IMR-90 (cell line): ENCODE measurements around the gene C6orf47. TPM values are rescaled to one million over a fixed set of nuclear protein-coding genes. Genes with fewer than 3 reads are reported as not detected.

ENCODE experiments used
- ATAC-seq: fragments of 200-7000 bp; cut with Tn5 transposase; 2 replicates; pipeline ENCODE4 v1.9.1; 2020; ENCODE audit warnings: low read depth, mild to moderate bottlenecking, moderate library complexity
- BruUV-seq: library from RNA; stranded (reverse); fragments of 400-500 nt; replicated peaks from 2 replicates; lab custom pipeline; 2021; lab: Mats Ljungman, UMichigan
- CTCF ChIA-PET: fragments of 300-600 bp; formaldehyde crosslinking; extraction: SDS; loops from one replicate; lab custom pipeline; 2021; ENCODE audit warnings: antibody characterized with exemption; lab: Yijun Ruan, JAX
- POLR2A ChIA-PET: fragments of 300-600 bp; sonication (Branson Sonifier 250); formaldehyde crosslinking; loops from one replicate; lab custom pipeline; 2022; ENCODE audit warnings: antibody characterized with exemption; ENCODE audit not compliant: unreplicated experiment; lab: Charles Lee
- DNase-seq: peaks from one replicate; pipeline ENCODE4 v3.0.0; 2013
- H2AFZ ChIP-seq: replicated peaks from 2 replicates; pipeline ENCODE3; 2013; ENCODE audit warnings: low read length, mild to moderate bottlenecking; ENCODE audit not compliant: poor library complexity
- H2AK5ac ChIP-seq: 2 replicates; pipeline ENCODE4 v1.6.1; 2013; ENCODE audit warnings: low read depth, low read length, inconsistent platforms
- H2AK9ac ChIP-seq: replicated peaks from 2 replicates; pipeline ENCODE3; 2013; ENCODE audit warnings: mild to moderate bottlenecking, low read depth, low read length, moderate library complexity; ENCODE audit not compliant: poor library complexity
- H2BK120ac ChIP-seq: 2 replicates; pipeline ENCODE4 v1.6.1; 2013; ENCODE audit warnings: low read depth, low read length, inconsistent platforms
- H2BK15ac ChIP-seq: 3 replicates; pipeline ENCODE4 v1.6.1; 2013; ENCODE audit warnings: low read depth, low read length, inconsistent platforms
- H2BK20ac ChIP-seq: 2 replicates; pipeline ENCODE4 v1.6.1; 2013; ENCODE audit warnings: low read depth, mild to moderate bottlenecking, inconsistent platforms, low read length, moderate library complexity
- H2BK5ac ChIP-seq: 2 replicates; pipeline ENCODE4 v1.6.1; 2013; ENCODE audit warnings: mild to moderate bottlenecking, low read depth, low read length, inconsistent platforms; ENCODE audit not compliant: poor library complexity, severe bottlenecking
- H3K14ac ChIP-seq: replicated peaks from 2 replicates; pipeline ENCODE4 v1.6.1; 2013; ENCODE audit warnings: low read depth, low read length, inconsistent platforms
- H3K18ac ChIP-seq: 2 replicates; pipeline ENCODE4 v1.6.1; 2013; ENCODE audit warnings: low read depth, low read length, control low read depth
- H3K23ac ChIP-seq: 2 replicates; pipeline ENCODE4 v1.6.1; 2013; ENCODE audit warnings: low read depth, low read length, inconsistent platforms
- H3K27ac ChIP-seq: 2 replicates; pipeline ENCODE4 v1.5.1; 2013; ENCODE audit warnings: mild to moderate bottlenecking, control low read depth, low read length; ENCODE audit not compliant: insufficient read depth
- H3K27me3 ChIP-seq: 2 replicates; pipeline ENCODE4 v1.6.1; 2013; ENCODE audit warnings: low read length; ENCODE audit not compliant: control insufficient read depth, insufficient read depth
- H3K36me3 ChIP-seq: 2 replicates; pipeline ENCODE4 v1.6.1; 2013; ENCODE audit warnings: low read length, mixed read lengths; ENCODE audit not compliant: control insufficient read depth, insufficient read depth
- H3K4ac ChIP-seq: 2 replicates; pipeline ENCODE4 v1.6.1; 2013; ENCODE audit warnings: low read depth, low read length, inconsistent platforms
- H3K4me1 ChIP-seq: 2 replicates; pipeline ENCODE4 v1.6.1; 2013; ENCODE audit warnings: low read length, mixed read lengths; ENCODE audit not compliant: control insufficient read depth, insufficient read depth
- H3K4me2 ChIP-seq: 2 replicates; pipeline ENCODE4 v1.6.1; 2013; ENCODE audit warnings: low read depth, mild to moderate bottlenecking, control low read depth, low read length, moderate library complexity
- H3K4me3 ChIP-seq: 2 replicates; pipeline ENCODE4 v1.5.1; 2013; ENCODE audit warnings: low read depth, mild to moderate bottlenecking, control low read depth, low read length, moderate library complexity; ENCODE audit not compliant: insufficient read depth
- H3K56ac ChIP-seq: 2 replicates; pipeline ENCODE4 v1.6.1; 2013; ENCODE audit warnings: low read length, inconsistent platforms; ENCODE audit not compliant: insufficient read depth; ENCODE audit errors: extremely low read depth
- H3K79me1 ChIP-seq, 2 experiments: 2 replicates each; pipeline ENCODE4 v1.6.1; 2013; ENCODE audit warnings: low read length in 2 of 2, inconsistent platforms in 1 of 2, low read depth in 1 of 2
- H3K9ac ChIP-seq: 2 replicates; pipeline ENCODE4 v1.6.1; 2013; ENCODE audit warnings: low read depth, low read length, control low read depth
- H3K9me1 ChIP-seq: 2 replicates; pipeline ENCODE4 v1.6.1; 2013; ENCODE audit warnings: low read length, inconsistent platforms; ENCODE audit not compliant: insufficient read depth
- H3K9me3 ChIP-seq: 2 replicates; pipeline ENCODE4 v1.6.1; 2013; ENCODE audit warnings: low read length; ENCODE audit not compliant: control insufficient read depth, insufficient read depth
- H4K20me1 ChIP-seq: 2 replicates; pipeline ENCODE4 v1.6.1; 2013; ENCODE audit warnings: low read length, inconsistent platforms; ENCODE audit not compliant: insufficient read depth
- H4K5ac ChIP-seq: 2 replicates; pipeline ENCODE4 v1.6.1; 2013; ENCODE audit warnings: mild to moderate bottlenecking, low read depth, low read length, control low read depth
- H4K8ac ChIP-seq, 2 experiments: 2 replicates each; pipeline ENCODE4 v1.6.1; 2013; ENCODE audit warnings: low read depth in 2 of 2, low read length in 2 of 2, control low read depth in 1 of 2, inconsistent platforms in 1 of 2
- H4K91ac ChIP-seq: 2 replicates; pipeline ENCODE4 v1.6.1; 2013; ENCODE audit warnings: low read depth, low read length, inconsistent platforms; ENCODE audit not compliant: insufficient read depth
- BHLHE40 ChIP-seq: fragments of 150-350 bp; IDR thresholded peaks from 2 replicates; pipeline ENCODE4 v1.6.1; 2016; ENCODE audit warnings: mild to moderate bottlenecking, low read depth, low read length
- CEBPB ChIP-seq: IDR thresholded peaks from 2 replicates; pipeline ENCODE4 v1.6.1; 2012; ENCODE audit warnings: low read depth, low read length, improper control_type of control experiment
- CHD1 ChIP-seq: IDR thresholded peaks from 2 replicates; pipeline ENCODE4 v1.6.1; 2012; ENCODE audit warnings: low read depth, low read length, improper control_type of control experiment
- CTCF ChIP-seq: conservative IDR thresholded peaks from 2 replicates; pipeline ENCODE4 v1.5.1; 2012; ENCODE audit warnings: mild to moderate bottlenecking, low read depth, low read length, improper control_type of control experiment
- FOS ChIP-seq: fragments of 150-350 bp; IDR thresholded peaks from 2 replicates; pipeline ENCODE4 v1.6.1; 2016; ENCODE audit warnings: low read depth, low read length
- MAFK ChIP-seq: IDR thresholded peaks from 2 replicates; pipeline ENCODE4 v1.6.1; 2012; ENCODE audit warnings: low read depth, low read length, improper control_type of control experiment
- MAZ ChIP-seq: IDR thresholded peaks from 2 replicates; pipeline ENCODE4 v1.6.1; 2012; ENCODE audit warnings: low read depth, mild to moderate bottlenecking, low read length, improper control_type of control experiment, moderate library complexity, borderline replicate concordance
- MXI1 ChIP-seq: IDR thresholded peaks from 2 replicates; pipeline ENCODE4 v1.6.1; 2012; ENCODE audit warnings: low read depth, mild to moderate bottlenecking, low read length, moderate library complexity, borderline replicate concordance
- NFE2L2 ChIP-seq: fragments of 150-350 bp; IDR thresholded peaks from 2 replicates; pipeline ENCODE4 v1.6.1; 2016; ENCODE audit warnings: low read depth, mild to moderate bottlenecking, low read length
- POLR2A ChIP-seq: IDR thresholded peaks from 2 replicates; pipeline ENCODE4 v1.6.1; 2012; ENCODE audit warnings: mild to moderate bottlenecking, low read depth, low read length
- RAD21 ChIP-seq: IDR thresholded peaks from 2 replicates; pipeline ENCODE4 v1.6.1; 2012; ENCODE audit warnings: low read length, improper control_type of control experiment
- RCOR1 ChIP-seq: IDR thresholded peaks from 2 replicates; pipeline ENCODE4 v1.6.1; 2012; ENCODE audit warnings: mild to moderate bottlenecking, low read length, improper control_type of control experiment; ENCODE audit not compliant: insufficient replicate concordance
- RFX5 ChIP-seq: IDR thresholded peaks from 2 replicates; pipeline ENCODE4 v1.8.0; 2012; ENCODE audit warnings: low read depth, mild to moderate bottlenecking, low read length, moderate library complexity
- SMC3 ChIP-seq: fragments of 150-350 bp; IDR thresholded peaks from 2 replicates; pipeline ENCODE4 v1.6.1; 2016; ENCODE audit warnings: low read depth, mild to moderate bottlenecking, antibody characterized with exemption, low read length, moderate library complexity
- WGBS, 2 experiments: methylation state at CpG; one replicate each; pipeline versions ENCODE4 v1.1.5 to v1.1.7; 2013; ENCODE audit warnings: missing lambda C conversion rate in 2 of 2; ENCODE audit not compliant: insufficient read length in 1 of 2; ENCODE audit errors: extremely low coverage in 2 of 2; 5-methylcytosine and 5-hydroxymethylcytosine counted together
- dilution Hi-C: fragments of 300-500 bp; cut with HindIII; formaldehyde crosslinking; loops from one replicate; pipeline ENCODE4 v1.14.3; 2018; ENCODE audit warnings: low sequenced_read_pairs; ENCODE audit not compliant: unreplicated experiment
- in situ Hi-C: fragments of 300-500 bp; cut with MboI; formaldehyde crosslinking; loops from 3 replicates; pipeline ENCODE4 v1.14.3; 2019; ENCODE audit warnings: low sequenced_read_pairs, inconsistent platforms, mixed read lengths
- intact Hi-C: fragments of 100-400 bp; cut with micrococcal nuclease; formaldehyde crosslinking; loops from 2 replicates; pipeline ENCODE4 v1.10.0; 2022
- polyA plus RNA-seq, 3 experiments: library from polyadenylated mRNA; depleted of rRNA; stranded (reverse); fragments of >200 nt; gene quantifications; 2 replicates each; pipeline ENCODE4 v1.2.3, GENCODE V29; 2012; ENCODE audit warnings: low replicate concordance in 1 of 3
- total RNA-seq: library from RNA; depleted of rRNA; stranded (reverse); fragments of >200 nt; gene quantifications from 2 replicates; pipeline ENCODE4 v1.2.3, GENCODE V29; 2012
- TF ChIP-seq, protein P1 (sequence below): fragments of 150-350 bp; IDR thresholded peaks from 2 replicates; pipeline ENCODE4 v1.6.1; 2016; ENCODE audit warnings: low read depth, mild to moderate bottlenecking, low read length, moderate library complexity, borderline replicate concordance
- TF ChIP-seq, protein P2 (sequence below): fragments of 150-350 bp; IDR thresholded peaks from 2 replicates; pipeline ENCODE4 v1.6.1; 2017; ENCODE audit warnings: mild to moderate bottlenecking, antibody characterized with exemption, low read length, low read depth

Gene C6orf47
- total and polyA plus RNA-seq, 2 of the 4 experiments (the other 2 are of a cell fraction), result 8.9 to 14.2 TPM

DNA sequence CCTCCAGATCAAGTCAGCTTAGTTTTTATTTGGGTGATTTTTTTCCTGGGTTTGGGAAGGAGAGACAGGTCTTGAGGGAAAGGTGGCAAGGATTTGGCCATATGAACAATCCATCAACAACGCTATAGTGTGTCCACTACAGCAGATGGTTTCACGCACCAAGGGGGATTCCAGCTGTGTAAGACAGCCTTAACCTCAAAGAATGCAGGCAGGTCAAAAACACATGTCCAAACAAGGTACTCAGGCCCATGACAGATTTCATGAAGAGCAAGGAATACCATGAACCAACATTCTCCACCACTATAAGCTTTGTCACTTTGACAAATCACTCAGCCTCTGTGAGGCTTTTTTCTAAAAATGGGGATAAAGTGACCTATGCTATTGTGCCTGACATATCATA, 43.6 kb downstream of the C6orf47 start:
- Histone ChIP-seq H2AK5ac (no peak overlapping the region), H4K5ac (no peak overlapping the region), H4K20me1 (peaks cover 11% of the 10 kb centered on the region), H2AFZ (no peak overlapping the region), H3K23ac (no peak overlapping the region), H2AK9ac (no peak overlapping the region), H2BK120ac (no peak overlapping the region), H3K4me1 (no peaks in the 10 kb centered on the region), H3K9me1 (0 out of 2 replicates have a peak, but pooled peaks cover 3% of the 10 kb centered on the region), H3K4me2 (no peak overlapping the region), H4K91ac (no peak overlapping the region), H3K9ac (no peak overlapping the region), H4K8ac (no peak overlapping the region), H2BK15ac (no peak overlapping the region), H3K79me1 (peaks cover 0 to 8% of the 10 kb centered on the region in 2 experiments; a peak in 1 of 4 replicates), H2BK20ac (no peak overlapping the region), H3K56ac (no peak overlapping the region), H3K36me3 (no peaks in the 10 kb centered on the region; the same call in 1 of the 2 replicates), H3K27me3 (peaks cover 3% of the 10 kb centered on the region), H3K18ac (no peak overlapping the region), H2BK5ac (no peak overlapping the region), H3K14ac (no peak overlapping the region), H3K4ac (no peak overlapping the region), H3K9me3 (no peaks in the 10 kb centered on the region), H3K27ac (no peak overlapping the region), H3K4me3 (no peak overlapping the region)
- ChIA-PET POLR2A (no interaction called here), CTCF (no interaction called here)
- in situ Hi-C loops, result no loop called here
- WGBS, 2 experiments, result no CpG with 5 or more reads among the region's 2 CpGs
- dilution Hi-C loops, result no loop called here
- no TSS peak for BruUV-seq
- TF ChIP-seq MXI1 (no peak), POLR2A (no peak), MAZ (no peak), CEBPB (no peak), NFE2L2 (no peak), SMC3 (no peak), RAD21 (no peak), FOS (no peak), RCOR1 (no peak), CHD1 (no peak), BHLHE40 (no peak), MAFK (no peak), CTCF (no peak), RFX5 (no peak)
- TF ChIP-seq, protein P1, sequence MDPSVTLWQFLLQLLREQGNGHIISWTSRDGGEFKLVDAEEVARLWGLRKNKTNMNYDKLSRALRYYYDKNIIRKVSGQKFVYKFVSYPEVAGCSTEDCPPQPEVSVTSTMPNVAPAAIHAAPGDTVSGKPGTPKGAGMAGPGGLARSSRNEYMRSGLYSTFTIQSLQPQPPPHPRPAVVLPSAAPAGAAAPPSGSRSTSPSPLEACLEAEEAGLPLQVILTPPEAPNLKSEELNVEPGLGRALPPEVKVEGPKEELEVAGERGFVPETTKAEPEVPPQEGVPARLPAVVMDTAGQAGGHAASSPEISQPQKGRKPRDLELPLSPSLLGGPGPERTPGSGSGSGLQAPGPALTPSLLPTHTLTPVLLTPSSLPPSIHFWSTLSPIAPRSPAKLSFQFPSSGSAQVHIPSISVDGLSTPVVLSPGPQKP, result no peak
- TF ChIP-seq, protein P2, sequence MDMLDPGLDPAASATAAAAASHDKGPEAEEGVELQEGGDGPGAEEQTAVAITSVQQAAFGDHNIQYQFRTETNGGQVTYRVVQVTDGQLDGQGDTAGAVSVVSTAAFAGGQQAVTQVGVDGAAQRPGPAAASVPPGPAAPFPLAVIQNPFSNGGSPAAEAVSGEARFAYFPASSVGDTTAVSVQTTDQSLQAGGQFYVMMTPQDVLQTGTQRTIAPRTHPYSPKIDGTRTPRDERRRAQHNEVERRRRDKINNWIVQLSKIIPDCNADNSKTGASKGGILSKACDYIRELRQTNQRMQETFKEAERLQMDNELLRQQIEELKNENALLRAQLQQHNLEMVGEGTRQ, result no peak
- ATAC-seq, result no peak
- intact Hi-C loops, result no loop called here
- no peak for DNase-seq
